Stimulated activated CD4-positive, alpha-beta T cell treated with anti-CD3 and anti-CD28 coated beads, Interleukin-4, amount 100 ng/mL, for 24 hours (primary cell): ENCODE results near the gene FOXP1.

Experiments
- DNase-seq: peaks from one replicate; pipeline ENCODE4 v3.0.0-alpha.2; 2020

Gene FOXP1

DNA sequence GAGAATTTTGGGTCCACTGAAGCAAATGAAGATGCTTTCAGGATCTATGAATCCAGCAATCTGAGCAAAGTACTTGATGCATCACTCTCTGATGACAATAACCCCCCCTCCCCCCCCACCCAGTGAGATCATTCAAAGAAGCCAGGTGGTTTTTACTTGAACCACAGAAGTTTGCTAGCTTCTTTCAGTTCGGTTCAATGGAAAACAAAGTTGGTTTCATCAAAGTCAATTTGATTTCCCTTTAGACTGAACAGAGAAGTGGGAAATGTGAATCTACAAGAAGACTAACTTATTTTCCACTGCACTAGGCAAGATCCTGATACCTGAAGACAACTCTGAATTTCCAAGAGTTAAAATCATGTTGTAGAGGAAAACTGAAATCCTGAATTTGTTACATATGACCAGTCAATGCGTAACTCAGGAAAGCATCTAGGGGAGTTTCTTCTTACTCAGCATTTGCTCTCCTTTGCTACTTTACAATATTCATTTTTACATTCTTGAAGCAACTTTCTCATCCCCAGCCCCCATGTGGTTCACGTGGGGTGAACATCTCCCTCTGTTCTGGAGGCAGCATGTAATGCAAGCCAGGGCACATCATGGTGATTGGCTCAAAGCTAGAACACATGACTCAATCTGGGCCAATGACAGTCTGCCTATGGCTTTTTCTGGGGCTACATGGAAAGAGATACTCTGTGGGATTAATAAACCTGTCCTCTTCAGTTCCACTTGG is 572.6 kb downstream of the FOXP1 start:
- peak; percentile 84 for DNase-seq

DNA sequence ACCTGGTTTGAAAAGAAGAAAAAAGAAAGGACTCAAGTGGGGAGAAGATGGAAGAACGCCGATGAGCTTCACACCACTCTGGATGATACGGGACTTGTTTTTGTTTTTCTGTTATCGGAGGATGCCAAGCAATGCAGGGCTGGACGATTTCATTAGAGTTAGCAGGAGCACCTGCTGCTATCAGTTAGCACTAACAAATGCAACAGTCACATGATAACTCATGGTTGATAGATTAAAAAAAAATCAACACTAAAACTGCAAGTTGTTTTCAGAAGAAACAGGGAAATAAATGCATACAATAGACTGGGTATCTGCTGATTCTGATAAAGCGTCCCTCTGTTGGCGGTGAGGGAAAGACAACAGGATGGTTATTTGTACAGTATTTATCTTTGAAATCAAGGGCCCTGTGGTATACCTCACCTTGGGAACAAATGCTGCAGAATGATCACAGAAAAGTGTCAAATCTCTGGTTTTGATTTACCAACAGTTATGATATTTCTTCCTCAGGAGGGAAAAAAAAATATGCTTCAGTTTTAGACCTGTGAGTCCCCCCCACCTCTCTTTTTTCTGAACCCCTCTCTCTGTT is 575.1 kb downstream of the FOXP1 start:
- DNase-seq, result no peak

DNA sequence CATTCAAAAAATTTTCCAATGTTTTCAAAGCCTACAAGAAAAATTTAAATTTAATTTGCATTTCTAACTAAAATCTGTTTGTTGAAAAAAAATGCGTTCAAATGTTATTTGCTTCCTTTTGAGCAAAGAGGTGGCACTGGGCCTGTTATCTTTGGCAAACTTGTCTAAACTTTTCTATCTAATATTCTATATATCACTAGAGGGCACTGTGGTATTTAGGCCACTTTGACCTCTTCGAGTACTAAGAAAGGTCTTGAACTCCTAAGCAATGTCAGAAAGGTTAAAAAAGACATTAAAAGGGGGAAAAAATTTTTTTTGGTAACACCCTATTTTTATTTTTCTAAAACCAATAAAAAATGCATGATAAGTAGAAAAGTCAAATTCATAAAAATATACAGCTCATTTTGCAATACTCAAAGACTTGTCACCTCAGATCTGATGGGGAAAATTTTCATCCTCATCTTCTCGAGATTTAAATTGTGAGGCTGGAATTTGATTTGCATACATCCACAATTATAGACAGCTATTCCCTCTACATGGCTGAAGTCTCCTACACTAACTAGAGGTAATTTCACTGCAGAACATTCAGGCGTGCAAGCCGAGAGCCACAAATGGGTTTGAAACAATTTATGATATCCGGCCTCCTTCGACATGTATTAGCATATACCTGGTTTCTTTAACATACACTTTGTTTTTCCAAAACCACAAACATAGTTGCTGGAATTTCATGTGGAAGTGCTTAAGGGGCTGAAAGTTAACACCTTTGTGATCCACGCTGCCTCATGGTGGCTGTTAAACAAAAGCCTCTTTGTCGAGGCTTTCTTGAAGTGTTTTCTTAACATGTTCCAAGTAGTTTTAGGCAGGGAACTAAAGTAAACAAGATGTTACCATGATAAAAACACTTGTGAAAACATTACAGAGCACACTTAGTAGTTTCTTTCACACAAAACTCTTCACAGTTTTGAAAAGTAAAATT is 576.4 kb downstream of the FOXP1 start:
- DNase-seq, result no peak

- DNase-seq, result no peak
These were observed 577.7 kb downstream of the FOXP1 start for GRCh38 chr3:71005702-71006321.

DNA sequence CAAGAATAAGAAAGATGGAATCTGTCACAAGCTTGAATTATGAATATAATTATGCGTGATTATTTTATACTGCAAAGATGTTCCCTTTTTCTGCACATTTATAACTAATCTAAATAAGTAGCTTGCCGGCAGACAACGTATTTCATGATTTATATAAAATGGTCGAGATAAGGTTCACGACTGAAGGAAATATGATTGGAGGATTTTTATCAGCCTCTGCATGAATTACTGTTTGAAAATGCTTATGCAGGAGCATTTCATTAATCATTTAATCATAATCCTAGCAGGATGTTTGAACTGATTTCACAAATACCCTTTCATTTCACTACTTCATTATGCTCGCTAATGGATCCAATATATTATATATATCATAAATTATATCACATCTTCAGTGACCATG is 580.0 kb downstream of the FOXP1 start:
- no peak for DNase-seq

DNA sequence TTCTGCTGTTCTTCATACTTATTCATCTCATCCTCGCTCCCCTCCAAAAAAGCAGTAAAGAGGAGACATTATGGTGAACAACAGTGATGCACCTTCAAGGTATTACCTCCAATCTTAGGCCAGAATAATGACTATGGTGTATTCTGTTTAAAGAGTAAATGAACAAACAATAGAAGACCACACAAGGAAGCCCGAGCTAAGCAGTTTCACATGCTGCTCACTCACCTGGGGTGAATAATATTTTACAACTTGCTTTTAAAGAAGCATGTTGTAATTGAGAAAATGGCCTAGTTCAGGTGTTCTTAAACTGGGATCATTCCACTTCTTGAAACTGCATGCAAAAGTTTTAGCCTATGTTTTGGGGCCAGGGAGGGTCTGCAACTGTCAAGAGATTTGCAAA is 581.2 kb downstream of the FOXP1 start:
- DNase-seq, result no peak

- DNase-seq, result no peak
These were observed 582.2 kb downstream of the FOXP1 start for GRCh38 chr3:71001303-71001830.

- DNase-seq, result no peak
These were observed 583.0 kb downstream of the FOXP1 start for GRCh38 chr3:71000483-71000882.

DNA sequence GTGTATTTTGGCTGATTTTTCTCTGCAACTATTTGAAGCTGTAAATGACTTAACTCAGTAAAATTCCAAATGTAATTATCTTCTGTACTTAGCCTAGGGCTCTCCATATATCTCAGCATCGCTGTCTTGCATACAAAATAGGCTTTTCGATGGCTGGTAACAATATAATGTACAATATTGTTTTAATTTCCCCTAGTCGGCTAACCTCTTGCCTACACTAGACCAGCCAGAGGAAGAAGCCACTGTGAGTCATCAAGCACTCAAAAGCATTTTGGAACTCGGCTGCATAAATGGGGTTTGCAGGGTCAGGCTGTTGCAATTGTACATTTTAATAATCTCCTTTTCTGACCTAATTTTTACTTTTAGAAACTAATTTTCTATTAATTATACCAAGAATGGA is 583.8 kb downstream of the FOXP1 start:
- DNase-seq, result no peak

DNA sequence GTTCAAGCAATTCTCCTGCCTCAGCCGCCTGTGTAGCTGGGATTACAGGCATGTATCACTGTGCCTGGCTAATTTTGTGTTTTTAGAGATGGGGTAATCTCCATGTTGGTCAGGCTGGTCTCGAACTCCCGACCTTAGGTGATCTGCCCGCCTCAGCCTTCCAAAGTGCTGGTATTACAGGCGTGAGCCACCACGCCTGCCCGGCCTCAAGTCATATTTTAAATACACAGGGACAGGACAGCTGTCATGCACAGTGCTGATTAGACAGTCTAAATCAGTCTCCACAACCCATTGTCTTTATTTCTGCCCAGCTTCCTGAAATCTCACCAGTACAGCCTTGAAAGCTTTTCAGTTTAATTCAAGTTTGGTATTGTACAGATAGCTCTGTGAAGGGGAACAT is 587.4 kb downstream of the FOXP1 start:
- DNase-seq, result no peak

DNA sequence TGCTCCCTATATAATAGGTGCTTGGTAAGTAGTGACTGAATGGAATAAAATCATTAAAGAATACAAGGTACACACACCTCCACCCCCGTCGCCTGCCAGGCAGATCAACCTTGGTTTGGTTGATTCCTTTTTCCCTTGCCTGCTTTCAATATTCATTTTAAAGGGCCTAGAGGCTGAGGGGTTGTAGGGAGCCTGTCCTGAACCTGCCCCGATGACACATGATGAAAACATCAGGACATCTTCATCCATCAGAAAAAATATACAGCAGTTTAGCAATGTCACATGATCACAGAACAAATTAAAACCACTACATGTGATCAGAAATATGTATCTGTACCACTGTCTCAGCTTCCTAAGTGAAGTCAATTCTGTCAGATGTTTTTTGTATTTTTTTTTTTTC is 588.9 kb downstream of the FOXP1 start:
- DNase-seq, result no peak

GRCh38 chr3:70992562-70993204 is 590.8 kb downstream of the FOXP1 start:
- no peak for DNase-seq

GRCh38 chr3:70992131-70992530 is 591.4 kb downstream of the FOXP1 start:
- DNase-seq, result no peak

- no peak for DNase-seq
These were observed 592.8 kb downstream of the FOXP1 start for GRCh38 chr3:70990723-70991122.

GRCh38 chr3:70990185-70990584 is 593.3 kb downstream of the FOXP1 start:
- DNase-seq, result no peak

GRCh38 chr3:70989174-70989573 is 594.4 kb downstream of the FOXP1 start:
- no peak for DNase-seq

DNA sequence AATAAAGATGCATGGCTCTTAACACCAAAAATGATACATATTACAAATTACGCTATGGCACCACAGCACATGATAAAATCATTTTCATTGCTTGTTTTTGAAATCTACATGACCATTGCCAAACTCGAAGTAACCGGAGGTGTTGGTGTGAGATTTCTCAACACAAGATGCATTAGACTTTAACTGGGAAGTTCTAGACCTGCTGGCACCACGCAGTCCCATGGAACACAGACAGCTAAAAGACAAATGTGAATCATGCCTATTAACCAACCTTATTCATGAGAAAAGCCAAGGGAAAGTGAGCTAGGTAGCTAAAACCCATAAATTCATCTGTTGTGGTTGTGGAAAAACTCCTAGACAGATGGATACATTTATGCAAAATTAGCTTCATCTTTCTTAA is 595.4 kb downstream of the FOXP1 start:
- no peak for DNase-seq

GRCh38 chr3:70985572-70985971 is 598.0 kb downstream of the FOXP1 start:
- DNase-seq, result no peak

DNA sequence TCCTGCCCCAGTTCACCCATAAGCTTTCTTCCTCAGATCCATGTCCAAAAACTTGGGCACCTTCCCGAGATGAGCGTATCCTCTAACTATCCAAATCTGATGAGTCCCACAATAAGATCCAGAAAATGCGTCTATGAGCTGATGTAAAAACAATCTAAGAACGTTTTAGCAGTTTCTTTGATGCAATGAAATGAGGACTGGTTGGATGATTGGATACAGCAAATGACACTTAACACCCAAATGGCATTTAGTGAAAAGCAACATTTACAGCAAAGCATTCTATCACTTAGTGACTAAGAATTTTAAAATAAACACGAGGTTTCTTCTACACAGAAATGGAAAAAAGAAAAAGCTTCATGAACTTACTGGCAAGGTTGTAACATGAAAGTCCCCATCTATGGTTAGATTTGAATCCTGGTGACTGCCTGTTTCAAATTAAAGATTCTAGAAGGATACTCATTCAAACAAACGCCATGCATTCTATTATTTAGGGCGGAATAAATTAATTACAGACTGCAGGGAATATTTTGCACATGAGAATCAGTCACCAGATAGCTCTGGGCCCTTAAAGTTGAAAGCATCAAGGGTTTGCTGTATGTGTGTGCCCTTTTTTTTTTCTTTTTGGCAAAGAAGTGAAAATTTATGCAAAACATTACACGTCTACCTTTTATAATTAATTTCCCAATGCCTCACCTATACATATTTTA is 598.6 kb downstream of the FOXP1 start:
- no peak for DNase-seq

DNA sequence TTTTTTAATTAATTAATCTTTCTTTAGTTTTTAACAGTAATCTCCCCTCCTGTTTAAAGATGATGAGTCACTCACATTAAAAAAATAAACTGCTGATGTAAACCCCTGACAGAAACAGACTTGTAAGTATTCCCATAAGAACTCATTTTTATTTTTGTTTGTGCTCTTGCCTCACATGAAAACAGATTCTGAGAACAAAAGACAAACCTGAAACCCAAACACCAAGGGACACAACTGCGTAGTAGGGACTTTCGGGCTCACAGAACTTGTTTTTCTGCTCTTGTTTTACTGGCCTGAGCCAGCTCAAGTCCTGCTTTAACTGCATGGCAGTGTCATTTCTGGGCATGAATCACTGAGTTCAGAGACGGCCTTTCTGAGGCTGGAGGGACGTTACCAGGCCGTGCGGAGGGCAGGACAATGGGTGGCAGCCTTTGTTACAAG is 600.8 kb downstream of the FOXP1 start:
- peak; percentile 16 for DNase-seq

DNA sequence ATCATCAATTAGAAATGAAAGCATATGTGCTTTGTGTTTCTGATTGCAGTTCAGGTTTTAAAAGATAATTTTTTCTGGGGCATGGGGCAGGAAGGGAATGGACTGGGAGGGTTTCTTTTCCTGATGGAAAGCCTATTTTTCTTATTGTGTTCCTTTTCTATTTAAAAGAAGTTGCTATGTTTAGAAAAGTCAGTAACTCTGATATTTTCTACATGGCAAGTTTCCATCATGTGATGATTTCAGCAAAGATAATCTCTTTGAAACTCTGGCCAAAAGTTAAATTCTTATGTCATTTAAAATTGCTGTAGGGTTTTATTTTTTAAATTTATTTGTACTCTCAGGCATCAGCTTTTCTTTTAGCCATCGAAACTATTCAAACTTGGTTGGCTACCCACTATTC is 601.2 kb downstream of the FOXP1 start:
- DNase-seq, result no peak
